IMR-90 (cell line): Measurements from ENCODE around the gene CA9. TPM values are rescaled to one million over a fixed set of nuclear protein-coding genes. Genes with fewer than 3 reads are reported as not detected.

Experiments used
- ATAC-seq: fragments of 200-7000 bp; cut with Tn5 transposase; 2 replicates; pipeline ENCODE4 v1.9.1; 2020; ENCODE audit warnings: low read depth, mild to moderate bottlenecking, moderate library complexity
- BruUV-seq: library from RNA; stranded (reverse); fragments of 400-500 nt; replicated peaks from 2 replicates; lab custom pipeline; 2021; lab: Mats Ljungman, UMichigan
- CTCF ChIA-PET: fragments of 300-600 bp; formaldehyde crosslinking; extraction: SDS; loops from one replicate; lab custom pipeline; 2021; ENCODE audit warnings: antibody characterized with exemption; lab: Yijun Ruan, JAX
- POLR2A ChIA-PET: fragments of 300-600 bp; sonication (Branson Sonifier 250); formaldehyde crosslinking; loops from one replicate; lab custom pipeline; 2022; ENCODE audit warnings: antibody characterized with exemption; ENCODE audit not compliant: unreplicated experiment; lab: Charles Lee
- DNase-seq: peaks from one replicate; pipeline ENCODE4 v3.0.0; 2013
- H2AFZ ChIP-seq: replicated peaks from 2 replicates; pipeline ENCODE3; 2013; ENCODE audit warnings: low read length, mild to moderate bottlenecking; ENCODE audit not compliant: poor library complexity
- H2AK5ac ChIP-seq: 2 replicates; pipeline ENCODE4 v1.6.1; 2013; ENCODE audit warnings: low read depth, low read length, inconsistent platforms
- H2AK9ac ChIP-seq: replicated peaks from 2 replicates; pipeline ENCODE3; 2013; ENCODE audit warnings: mild to moderate bottlenecking, low read depth, low read length, moderate library complexity; ENCODE audit not compliant: poor library complexity
- H2BK120ac ChIP-seq: 2 replicates; pipeline ENCODE4 v1.6.1; 2013; ENCODE audit warnings: low read depth, low read length, inconsistent platforms
- H2BK15ac ChIP-seq: 3 replicates; pipeline ENCODE4 v1.6.1; 2013; ENCODE audit warnings: low read depth, low read length, inconsistent platforms
- H2BK20ac ChIP-seq: 2 replicates; pipeline ENCODE4 v1.6.1; 2013; ENCODE audit warnings: low read depth, mild to moderate bottlenecking, inconsistent platforms, low read length, moderate library complexity
- H2BK5ac ChIP-seq: 2 replicates; pipeline ENCODE4 v1.6.1; 2013; ENCODE audit warnings: mild to moderate bottlenecking, low read depth, low read length, inconsistent platforms; ENCODE audit not compliant: poor library complexity, severe bottlenecking
- H3K14ac ChIP-seq: replicated peaks from 2 replicates; pipeline ENCODE4 v1.6.1; 2013; ENCODE audit warnings: low read depth, low read length, inconsistent platforms
- H3K18ac ChIP-seq: 2 replicates; pipeline ENCODE4 v1.6.1; 2013; ENCODE audit warnings: low read depth, low read length, control low read depth
- H3K23ac ChIP-seq: 2 replicates; pipeline ENCODE4 v1.6.1; 2013; ENCODE audit warnings: low read depth, low read length, inconsistent platforms
- H3K27ac ChIP-seq: 2 replicates; pipeline ENCODE4 v1.5.1; 2013; ENCODE audit warnings: mild to moderate bottlenecking, control low read depth, low read length; ENCODE audit not compliant: insufficient read depth
- H3K27me3 ChIP-seq: 2 replicates; pipeline ENCODE4 v1.6.1; 2013; ENCODE audit warnings: low read length; ENCODE audit not compliant: control insufficient read depth, insufficient read depth
- H3K36me3 ChIP-seq: 2 replicates; pipeline ENCODE4 v1.6.1; 2013; ENCODE audit warnings: low read length, mixed read lengths; ENCODE audit not compliant: control insufficient read depth, insufficient read depth
- H3K4ac ChIP-seq: 2 replicates; pipeline ENCODE4 v1.6.1; 2013; ENCODE audit warnings: low read depth, low read length, inconsistent platforms
- H3K4me1 ChIP-seq: 2 replicates; pipeline ENCODE4 v1.6.1; 2013; ENCODE audit warnings: low read length, mixed read lengths; ENCODE audit not compliant: control insufficient read depth, insufficient read depth
- H3K4me2 ChIP-seq: 2 replicates; pipeline ENCODE4 v1.6.1; 2013; ENCODE audit warnings: low read depth, mild to moderate bottlenecking, control low read depth, low read length, moderate library complexity
- H3K4me3 ChIP-seq: 2 replicates; pipeline ENCODE4 v1.5.1; 2013; ENCODE audit warnings: low read depth, mild to moderate bottlenecking, control low read depth, low read length, moderate library complexity; ENCODE audit not compliant: insufficient read depth
- H3K56ac ChIP-seq: 2 replicates; pipeline ENCODE4 v1.6.1; 2013; ENCODE audit warnings: low read length, inconsistent platforms; ENCODE audit not compliant: insufficient read depth; ENCODE audit errors: extremely low read depth
- H3K79me1 ChIP-seq, 2 experiments: 2 replicates each; pipeline ENCODE4 v1.6.1; 2013; ENCODE audit warnings: low read length in 2 of 2, inconsistent platforms in 1 of 2, low read depth in 1 of 2
- H3K9ac ChIP-seq: 2 replicates; pipeline ENCODE4 v1.6.1; 2013; ENCODE audit warnings: low read depth, low read length, control low read depth
- H3K9me1 ChIP-seq: 2 replicates; pipeline ENCODE4 v1.6.1; 2013; ENCODE audit warnings: low read length, inconsistent platforms; ENCODE audit not compliant: insufficient read depth
- H3K9me3 ChIP-seq: 2 replicates; pipeline ENCODE4 v1.6.1; 2013; ENCODE audit warnings: low read length; ENCODE audit not compliant: control insufficient read depth, insufficient read depth
- H4K20me1 ChIP-seq: 2 replicates; pipeline ENCODE4 v1.6.1; 2013; ENCODE audit warnings: low read length, inconsistent platforms; ENCODE audit not compliant: insufficient read depth
- H4K5ac ChIP-seq: 2 replicates; pipeline ENCODE4 v1.6.1; 2013; ENCODE audit warnings: mild to moderate bottlenecking, low read depth, low read length, control low read depth
- H4K8ac ChIP-seq, 2 experiments: 2 replicates each; pipeline ENCODE4 v1.6.1; 2013; ENCODE audit warnings: low read depth in 2 of 2, low read length in 2 of 2, control low read depth in 1 of 2, inconsistent platforms in 1 of 2
- H4K91ac ChIP-seq: 2 replicates; pipeline ENCODE4 v1.6.1; 2013; ENCODE audit warnings: low read depth, low read length, inconsistent platforms; ENCODE audit not compliant: insufficient read depth
- BHLHE40 ChIP-seq: fragments of 150-350 bp; IDR thresholded peaks from 2 replicates; pipeline ENCODE4 v1.6.1; 2016; ENCODE audit warnings: mild to moderate bottlenecking, low read depth, low read length
- CEBPB ChIP-seq: IDR thresholded peaks from 2 replicates; pipeline ENCODE4 v1.6.1; 2012; ENCODE audit warnings: low read depth, low read length, improper control_type of control experiment
- CHD1 ChIP-seq: IDR thresholded peaks from 2 replicates; pipeline ENCODE4 v1.6.1; 2012; ENCODE audit warnings: low read depth, low read length, improper control_type of control experiment
- FOS ChIP-seq: fragments of 150-350 bp; IDR thresholded peaks from 2 replicates; pipeline ENCODE4 v1.6.1; 2016; ENCODE audit warnings: low read depth, low read length
- MAFK ChIP-seq: IDR thresholded peaks from 2 replicates; pipeline ENCODE4 v1.6.1; 2012; ENCODE audit warnings: low read depth, low read length, improper control_type of control experiment
- MXI1 ChIP-seq: IDR thresholded peaks from 2 replicates; pipeline ENCODE4 v1.6.1; 2012; ENCODE audit warnings: low read depth, mild to moderate bottlenecking, low read length, moderate library complexity, borderline replicate concordance
- NFE2L2 ChIP-seq: fragments of 150-350 bp; IDR thresholded peaks from 2 replicates; pipeline ENCODE4 v1.6.1; 2016; ENCODE audit warnings: low read depth, mild to moderate bottlenecking, low read length
- POLR2A ChIP-seq: IDR thresholded peaks from 2 replicates; pipeline ENCODE4 v1.6.1; 2012; ENCODE audit warnings: mild to moderate bottlenecking, low read depth, low read length
- RAD21 ChIP-seq: IDR thresholded peaks from 2 replicates; pipeline ENCODE4 v1.6.1; 2012; ENCODE audit warnings: low read length, improper control_type of control experiment
- RCOR1 ChIP-seq: IDR thresholded peaks from 2 replicates; pipeline ENCODE4 v1.6.1; 2012; ENCODE audit warnings: mild to moderate bottlenecking, low read length, improper control_type of control experiment; ENCODE audit not compliant: insufficient replicate concordance
- RFX5 ChIP-seq: IDR thresholded peaks from 2 replicates; pipeline ENCODE4 v1.8.0; 2012; ENCODE audit warnings: low read depth, mild to moderate bottlenecking, low read length, moderate library complexity
- SMC3 ChIP-seq: fragments of 150-350 bp; IDR thresholded peaks from 2 replicates; pipeline ENCODE4 v1.6.1; 2016; ENCODE audit warnings: low read depth, mild to moderate bottlenecking, antibody characterized with exemption, low read length, moderate library complexity
- WGBS, 2 experiments: methylation state at CpG; one replicate each; pipeline versions ENCODE4 v1.1.5 to v1.1.7; 2013; ENCODE audit warnings: missing lambda C conversion rate in 2 of 2; ENCODE audit not compliant: insufficient read length in 1 of 2; ENCODE audit errors: extremely low coverage in 2 of 2; 5-methylcytosine and 5-hydroxymethylcytosine counted together
- dilution Hi-C: fragments of 300-500 bp; cut with HindIII; formaldehyde crosslinking; loops from one replicate; pipeline ENCODE4 v1.14.3; 2018; ENCODE audit warnings: low sequenced_read_pairs; ENCODE audit not compliant: unreplicated experiment
- in situ Hi-C: fragments of 300-500 bp; cut with MboI; formaldehyde crosslinking; loops from 3 replicates; pipeline ENCODE4 v1.14.3; 2019; ENCODE audit warnings: low sequenced_read_pairs, inconsistent platforms, mixed read lengths
- intact Hi-C: fragments of 100-400 bp; cut with micrococcal nuclease; formaldehyde crosslinking; loops from 2 replicates; pipeline ENCODE4 v1.10.0; 2022
- polyA plus RNA-seq, 3 experiments: library from polyadenylated mRNA; depleted of rRNA; stranded (reverse); fragments of >200 nt; gene quantifications; 2 replicates each; pipeline ENCODE4 v1.2.3, GENCODE V29; 2012; ENCODE audit warnings: low replicate concordance in 1 of 3
- total RNA-seq: library from RNA; depleted of rRNA; stranded (reverse); fragments of >200 nt; gene quantifications from 2 replicates; pipeline ENCODE4 v1.2.3, GENCODE V29; 2012
- TF ChIP-seq, protein P1 (sequence below): conservative IDR thresholded peaks from 2 replicates; pipeline ENCODE4 v1.5.1; 2012; ENCODE audit warnings: mild to moderate bottlenecking, low read depth, low read length, improper control_type of control experiment
- TF ChIP-seq, protein P2 (sequence below): fragments of 150-350 bp; IDR thresholded peaks from 2 replicates; pipeline ENCODE4 v1.6.1; 2017; ENCODE audit warnings: mild to moderate bottlenecking, antibody characterized with exemption, low read length, low read depth

Gene CA9
- total and polyA plus RNA-seq, 2 of the 4 experiments (the other 2 are of a cell fraction): 0.54 to 3.9 TPM

DNA sequence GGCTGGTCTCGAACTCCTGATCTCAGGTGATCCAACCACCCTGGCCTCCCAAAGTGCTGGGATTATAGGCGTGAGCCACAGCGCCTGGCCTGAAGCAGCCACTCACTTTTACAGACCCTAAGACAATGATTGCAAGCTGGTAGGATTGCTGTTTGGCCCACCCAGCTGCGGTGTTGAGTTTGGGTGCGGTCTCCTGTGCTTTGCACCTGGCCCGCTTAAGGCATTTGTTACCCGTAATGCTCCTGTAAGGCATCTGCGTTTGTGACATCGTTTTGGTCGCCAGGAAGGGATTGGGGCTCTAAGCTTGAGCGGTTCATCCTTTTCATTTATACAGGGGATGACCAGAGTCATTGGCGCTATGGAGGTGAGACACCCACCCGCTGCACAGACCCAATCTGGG is 1.5 kb downstream of the CA9 start:
- H2BK120ac ChIP-seq: no peak overlapping the region
- H2BK20ac ChIP-seq: no peak overlapping the region
- H3K27ac ChIP-seq: no peak overlapping the region
- no peak overlapping the region for H3K23ac ChIP-seq
- peaks cover 3% of the 10 kb centered on the region; the same call in 1 of the 2 replicates for H4K20me1 ChIP-seq
- no peaks in the 10 kb centered on the region for H3K36me3 ChIP-seq
- dilution Hi-C loops (no loop called here), in situ Hi-C loops (no loop called here), intact Hi-C loops (no loop called here)
- no peaks in the 10 kb centered on the region for H3K27me3 ChIP-seq
- H2AK5ac ChIP-seq: no peak overlapping the region
- no TSS peak for BruUV-seq
- no peak overlapping the region for H3K18ac ChIP-seq
- no peak overlapping the region for H3K14ac ChIP-seq
- H3K9me1 ChIP-seq: peaks cover 15% of the 10 kb centered on the region
- TF ChIP-seq MAFK (no peak), POLR2A (no peak), RFX5 (no peak), CEBPB (no peak), RAD21 (no peak), CHD1 (no peak), MXI1 (no peak), SMC3 (no peak), BHLHE40 (no peak), NFE2L2 (no peak), RCOR1 (no peak), FOS (no peak)
- TF ChIP-seq, protein P1, sequence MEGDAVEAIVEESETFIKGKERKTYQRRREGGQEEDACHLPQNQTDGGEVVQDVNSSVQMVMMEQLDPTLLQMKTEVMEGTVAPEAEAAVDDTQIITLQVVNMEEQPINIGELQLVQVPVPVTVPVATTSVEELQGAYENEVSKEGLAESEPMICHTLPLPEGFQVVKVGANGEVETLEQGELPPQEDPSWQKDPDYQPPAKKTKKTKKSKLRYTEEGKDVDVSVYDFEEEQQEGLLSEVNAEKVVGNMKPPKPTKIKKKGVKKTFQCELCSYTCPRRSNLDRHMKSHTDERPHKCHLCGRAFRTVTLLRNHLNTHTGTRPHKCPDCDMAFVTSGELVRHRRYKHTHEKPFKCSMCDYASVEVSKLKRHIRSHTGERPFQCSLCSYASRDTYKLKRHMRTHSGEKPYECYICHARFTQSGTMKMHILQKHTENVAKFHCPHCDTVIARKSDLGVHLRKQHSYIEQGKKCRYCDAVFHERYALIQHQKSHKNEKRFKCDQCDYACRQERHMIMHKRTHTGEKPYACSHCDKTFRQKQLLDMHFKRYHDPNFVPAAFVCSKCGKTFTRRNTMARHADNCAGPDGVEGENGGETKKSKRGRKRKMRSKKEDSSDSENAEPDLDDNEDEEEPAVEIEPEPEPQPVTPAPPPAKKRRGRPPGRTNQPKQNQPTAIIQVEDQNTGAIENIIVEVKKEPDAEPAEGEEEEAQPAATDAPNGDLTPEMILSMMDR: no peak
- TF ChIP-seq, protein P2, sequence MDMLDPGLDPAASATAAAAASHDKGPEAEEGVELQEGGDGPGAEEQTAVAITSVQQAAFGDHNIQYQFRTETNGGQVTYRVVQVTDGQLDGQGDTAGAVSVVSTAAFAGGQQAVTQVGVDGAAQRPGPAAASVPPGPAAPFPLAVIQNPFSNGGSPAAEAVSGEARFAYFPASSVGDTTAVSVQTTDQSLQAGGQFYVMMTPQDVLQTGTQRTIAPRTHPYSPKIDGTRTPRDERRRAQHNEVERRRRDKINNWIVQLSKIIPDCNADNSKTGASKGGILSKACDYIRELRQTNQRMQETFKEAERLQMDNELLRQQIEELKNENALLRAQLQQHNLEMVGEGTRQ: no peak
- WGBS, 2 experiments: 73% methylated on average over 5 of the region's 13 CpGs; no CpG with 5 or more reads in 1 of the 2 experiments
- no peak overlapping the region for H4K5ac ChIP-seq
- CTCF ChIA-PET: interaction anchor here (1.0 to 1.3 kb wide), 2 partner anchors 14 to 57 kb away, joined by 3 to 5 read pairs; partner anchors contain the start of gene CREB3
- H2BK15ac ChIP-seq: no peak overlapping the region
- H2BK5ac ChIP-seq: no peak overlapping the region
- no peak for ATAC-seq
- no peak overlapping the region for H4K91ac ChIP-seq
- POLR2A ChIA-PET: interaction anchor here (1.7 kb wide), 1 partner anchor 14 kb away, joined by 4 read pairs; no protein-coding TSS in a partner anchor
- no peak overlapping the region for H2AK9ac ChIP-seq
- peaks cover 15% of the 10 kb centered on the region for H3K4me1 ChIP-seq
- peak overlapping the region; percentile 15; the same call in 1 of the 2 replicates for H3K4ac ChIP-seq
- H3K4me3 ChIP-seq: no peak overlapping the region; the same call in 1 of the 2 replicates
- DNase-seq: no peak
- no peak overlapping the region for H3K9ac ChIP-seq
- peak overlapping the region; percentile 33 for H2AFZ ChIP-seq
- H4K8ac ChIP-seq: peak overlapping the region in 1 of 2 experiments; percentile 80; a peak in 1 of 4 replicates
- no peaks in the 10 kb centered on the region for H3K9me3 ChIP-seq
- peaks cover 0 to 5% of the 10 kb centered on the region in 2 experiments; a peak in 2 of 4 replicates for H3K79me1 ChIP-seq
- H3K4me2 ChIP-seq: no peak overlapping the region; the same call in 1 of the 2 replicates
- H3K56ac ChIP-seq: no peak overlapping the region
